Activated CD4-positive, alpha-beta T cell treated with anti-CD3 and anti-CD28 coated beads for 48 hours (primary cell): ENCODE measurements around the gene ENPP6.

Experiments
- DNase-seq: peaks from one replicate; pipeline ENCODE4 v3.0.0-alpha.2; 2020

ENPP6 gene

DNA sequence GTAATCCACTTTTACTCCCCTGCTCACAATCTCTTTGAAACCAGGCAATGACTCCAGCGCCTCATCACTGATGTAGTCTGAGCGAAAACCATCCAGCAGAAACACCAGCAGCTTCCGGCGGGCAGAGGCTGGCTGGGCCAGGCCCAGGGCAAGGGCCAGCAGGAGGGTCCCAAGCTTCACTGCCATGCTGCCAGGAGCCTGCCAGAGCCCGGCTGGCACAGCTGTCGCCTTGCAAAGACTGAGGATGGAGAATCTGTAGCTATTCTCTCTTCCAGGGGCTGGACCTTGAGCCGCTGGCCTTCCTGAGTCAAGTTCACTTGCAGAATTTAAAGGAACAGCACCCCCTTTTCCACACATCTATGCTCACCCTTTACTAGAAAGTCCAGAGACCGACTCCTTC is at the start of gene ENPP6:
Gene ENPP6 (minus strand): TSS at position 240 of the 400 bp plus-strand sequence. CDS start 54 bp downstream, at position 186.
- no peak for DNase-seq

DNA sequence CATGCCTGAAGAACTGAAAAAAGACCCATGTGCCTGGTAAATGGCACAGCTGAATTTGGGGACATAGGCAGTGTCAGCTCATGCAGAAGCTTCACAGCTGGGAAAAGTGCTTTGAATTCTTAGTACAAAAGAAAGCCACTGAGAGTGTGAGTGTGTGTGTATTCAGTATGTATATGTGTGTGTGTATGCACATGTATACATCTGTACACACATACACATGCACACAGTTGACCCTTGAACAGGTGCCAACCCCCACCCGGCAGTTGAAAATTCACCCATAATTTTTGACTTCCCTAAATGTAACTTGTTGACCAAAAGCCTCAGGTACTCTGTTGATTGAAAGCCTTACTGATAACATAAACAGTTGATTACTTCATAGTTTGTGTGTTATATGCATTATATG is 49.5 kb upstream of the ENPP6 start:
- no peak for DNase-seq

DNA sequence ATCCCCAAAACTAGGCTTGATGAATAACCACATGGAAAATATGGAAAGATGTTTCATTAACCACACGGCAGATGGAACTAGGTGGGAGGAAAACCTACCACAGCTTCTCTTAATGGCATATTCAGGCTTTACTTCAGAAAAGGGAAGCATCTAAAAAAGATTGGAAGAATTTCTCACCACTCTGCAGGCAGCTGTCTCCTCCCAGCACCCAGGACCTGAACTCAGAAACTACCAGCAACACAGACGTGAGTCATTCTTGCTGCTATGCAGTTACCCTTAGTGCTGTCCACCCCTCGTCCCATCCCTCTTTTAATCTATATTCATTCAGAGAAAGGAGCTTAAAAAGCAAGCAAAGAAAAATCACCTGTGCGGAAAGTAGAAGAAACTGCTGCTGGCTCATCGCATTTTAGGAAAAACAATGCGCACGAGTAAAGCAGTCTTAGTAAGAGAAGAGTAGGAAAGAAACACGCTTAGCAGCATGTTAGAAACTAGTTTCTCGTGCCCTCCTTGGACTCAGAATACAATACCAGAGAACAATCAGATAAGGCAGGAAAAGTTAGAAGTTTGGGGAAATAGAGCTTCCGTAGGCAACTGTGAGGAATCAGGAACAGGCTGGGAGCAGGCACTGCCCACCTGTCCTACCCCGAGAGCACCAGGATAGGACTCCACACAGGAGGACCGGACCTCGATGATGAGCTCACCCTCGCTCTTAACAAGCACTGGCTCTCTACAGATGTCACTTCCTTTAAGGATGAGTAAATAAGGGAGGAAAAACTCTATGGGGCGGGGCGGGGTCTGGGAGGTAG is 48.1 kb upstream of the ENPP6 start:
- no peak for DNase-seq

DNA sequence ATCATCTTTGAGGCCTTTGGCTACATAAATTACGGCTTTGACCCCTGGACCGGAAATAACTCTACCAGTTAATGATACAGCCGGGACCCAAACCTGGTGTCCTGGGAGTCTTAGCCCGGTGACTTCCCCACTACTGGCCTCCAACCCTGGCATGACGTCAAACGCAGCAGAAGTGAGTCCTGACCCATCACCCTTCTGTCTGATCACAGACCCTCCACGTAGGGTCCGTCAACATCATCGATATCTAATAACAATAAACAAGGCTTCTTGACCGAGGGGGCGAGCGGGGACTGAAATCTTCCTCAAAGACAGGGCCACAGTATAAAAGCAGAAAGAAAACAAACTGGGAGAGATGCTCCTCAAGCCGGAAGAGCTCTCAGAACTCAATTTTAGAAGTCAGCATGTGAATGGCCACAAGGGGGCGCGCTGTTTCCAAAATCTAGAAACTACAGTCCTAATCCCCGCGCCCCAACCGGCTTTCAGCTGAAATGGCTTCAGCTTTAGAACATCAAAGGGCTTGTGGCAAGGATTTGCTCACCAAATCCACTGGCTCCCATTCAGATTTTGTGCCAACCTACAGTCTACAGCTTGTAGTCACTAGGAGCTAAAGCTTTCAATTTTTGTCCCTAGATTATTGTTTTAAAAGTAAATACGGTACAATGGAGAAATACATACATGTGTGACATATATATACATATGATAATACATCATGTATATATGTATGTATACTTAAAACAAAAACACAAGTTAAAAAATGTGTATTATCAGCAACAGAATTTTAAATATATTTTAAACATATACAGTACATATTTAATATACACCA is 46.4 kb upstream of the ENPP6 start:
- DNase-seq: peak; percentile 98

DNA sequence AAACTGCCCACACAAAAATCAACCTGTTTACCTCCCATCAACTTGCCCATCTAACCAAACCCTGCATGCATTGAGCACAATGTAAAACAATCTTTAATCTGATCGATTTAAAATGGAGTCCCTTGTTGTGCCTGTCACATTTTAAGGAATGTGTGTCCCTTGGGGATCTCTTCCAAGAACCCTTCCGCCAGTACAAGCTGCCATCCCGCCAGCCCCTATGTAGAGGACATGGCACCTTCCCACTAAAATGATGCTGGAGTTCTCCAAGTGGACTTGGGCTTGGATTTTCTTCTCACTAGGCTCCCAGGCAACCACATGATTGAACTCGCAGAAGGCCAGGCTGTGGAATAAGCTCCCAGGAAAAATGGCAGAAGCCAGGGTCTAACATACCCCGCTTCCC is 45.8 kb upstream of the ENPP6 start:
- DNase-seq: no peak

DNA sequence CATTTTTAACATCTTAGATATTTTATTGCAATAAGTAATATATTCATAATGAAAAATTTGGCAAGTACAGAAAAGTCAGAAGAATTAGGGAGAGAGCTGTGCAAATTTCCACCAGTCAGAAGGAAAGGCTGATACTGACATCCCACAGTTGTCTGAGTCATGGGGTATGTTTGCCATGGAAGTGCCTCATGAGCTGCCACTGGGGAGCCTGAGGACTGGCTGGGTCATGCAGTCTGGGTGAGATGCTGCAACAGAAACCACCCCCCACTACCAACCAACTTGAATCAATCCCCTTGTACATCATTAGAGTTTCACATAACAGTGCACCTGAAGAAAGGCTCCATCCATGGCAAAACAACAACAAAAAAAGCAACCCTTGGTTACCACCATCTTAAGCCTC is 45.2 kb upstream of the ENPP6 start:
- peak; percentile 54 for DNase-seq

DNA sequence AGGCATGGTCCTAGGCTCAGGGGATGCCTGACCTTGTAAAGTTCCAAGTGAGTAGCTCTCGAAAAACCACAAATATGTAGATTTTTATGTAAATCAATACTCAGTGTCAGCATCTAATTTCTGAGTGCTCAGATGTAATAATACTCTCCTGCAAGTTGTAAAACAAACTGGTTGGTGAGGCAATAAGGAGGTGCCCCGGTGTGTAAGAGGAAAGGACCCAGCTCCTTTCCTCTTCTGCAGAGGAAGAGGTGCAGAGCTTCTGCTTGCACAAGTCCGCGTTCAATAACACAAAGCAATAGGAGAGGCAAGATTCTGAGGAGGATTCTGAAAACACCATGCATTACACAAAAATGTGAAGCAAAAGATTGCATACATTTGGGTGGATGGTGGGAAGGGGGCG is 43.6 kb upstream of the ENPP6 start:
- no peak for DNase-seq

DNA sequence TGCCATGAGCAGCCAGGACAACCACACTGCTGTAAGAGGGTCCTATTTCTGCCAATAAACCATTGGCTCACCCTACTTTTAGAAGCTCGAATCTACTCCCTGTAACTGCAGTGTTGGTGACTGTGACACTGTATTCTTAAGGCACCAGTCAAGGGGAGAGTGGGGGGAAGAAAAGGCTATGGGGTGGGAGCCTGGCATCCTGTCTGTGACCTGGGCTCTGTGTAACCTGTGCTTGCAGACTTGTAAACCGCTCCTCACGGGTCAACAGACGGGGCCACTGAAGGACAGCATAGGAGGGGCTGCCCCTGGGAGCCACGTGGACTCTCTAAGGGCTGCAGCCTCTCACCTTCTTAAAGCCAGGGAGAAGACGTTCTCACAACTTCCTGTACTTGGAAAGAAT is 42.2 kb upstream of the ENPP6 start:
- no peak for DNase-seq

DNA sequence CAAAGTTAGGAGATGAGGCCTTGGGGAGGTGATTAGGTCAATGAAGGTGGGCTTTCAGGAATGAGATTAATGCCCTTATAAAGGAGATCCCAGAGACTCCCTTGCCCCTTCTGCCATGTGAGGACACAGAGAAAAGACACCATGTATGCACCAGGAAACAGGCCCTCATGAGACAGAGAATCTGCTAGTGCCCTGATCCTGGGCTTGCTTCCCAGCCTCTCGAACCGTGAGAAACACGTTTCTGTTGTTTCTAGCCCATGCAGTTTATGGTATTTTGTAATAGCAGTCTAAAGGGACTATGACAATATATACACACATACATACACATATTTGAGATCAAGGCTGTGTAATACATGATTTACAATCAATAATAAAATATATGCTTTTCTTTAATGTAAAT is 41.4 kb upstream of the ENPP6 start:
- no peak for DNase-seq

DNA sequence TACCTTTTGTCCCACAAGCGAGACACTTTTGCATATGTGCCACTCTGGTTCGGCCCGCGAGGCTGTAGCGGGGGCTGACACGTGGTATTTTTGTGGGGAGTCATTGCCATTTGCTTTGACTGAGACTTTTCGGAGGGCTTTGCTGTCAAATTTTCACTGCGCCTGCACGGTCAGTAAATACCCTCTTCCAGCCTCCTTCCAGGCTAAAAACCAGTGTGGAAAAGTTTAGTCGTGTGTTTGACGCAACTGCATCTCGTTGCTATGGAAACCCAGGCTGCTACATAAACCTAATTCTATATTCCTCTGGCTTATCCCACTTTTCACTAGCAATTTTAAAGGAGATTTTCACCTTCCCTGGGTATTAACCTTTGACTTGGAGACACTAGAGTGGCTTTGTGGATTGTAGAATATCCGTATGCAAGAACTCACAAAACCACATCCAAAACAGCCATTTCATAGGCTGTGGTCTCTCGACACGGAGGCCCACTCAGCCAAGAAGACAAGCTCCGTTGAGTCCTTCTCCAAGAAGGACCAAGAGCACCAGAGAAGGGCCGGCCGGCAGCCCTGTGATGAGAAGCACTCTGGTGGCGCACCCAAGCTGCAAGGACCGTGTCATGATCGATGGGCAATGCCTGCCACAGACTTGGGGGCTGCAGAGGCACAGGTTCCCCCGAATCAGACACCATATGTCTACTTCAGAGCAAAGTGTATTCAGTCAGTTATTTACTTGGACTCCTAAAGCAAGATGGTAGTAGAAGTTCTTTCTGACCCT is 38.4 kb upstream of the ENPP6 start:
- DNase-seq: no peak

DNA sequence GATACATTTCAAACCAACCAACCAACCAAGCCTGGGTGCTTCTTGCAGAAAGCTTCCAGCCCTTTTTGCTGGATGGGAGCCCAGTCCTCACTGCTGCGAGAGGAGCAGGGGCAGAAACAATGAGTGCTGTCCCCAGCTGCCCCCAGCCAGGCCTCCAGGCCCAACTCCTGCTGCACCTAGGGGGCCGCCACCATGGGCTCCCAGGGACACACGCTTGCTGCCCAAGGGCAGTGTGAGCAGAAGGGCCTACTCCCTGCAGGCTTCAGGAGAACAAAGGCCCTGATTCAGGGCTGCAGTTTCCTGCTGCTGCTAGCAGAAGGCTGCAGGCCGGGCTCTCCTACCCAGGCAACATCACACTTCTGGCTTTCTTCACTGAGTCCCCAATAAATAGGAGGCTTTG is 37.7 kb upstream of the ENPP6 start:
- DNase-seq: no peak

DNA sequence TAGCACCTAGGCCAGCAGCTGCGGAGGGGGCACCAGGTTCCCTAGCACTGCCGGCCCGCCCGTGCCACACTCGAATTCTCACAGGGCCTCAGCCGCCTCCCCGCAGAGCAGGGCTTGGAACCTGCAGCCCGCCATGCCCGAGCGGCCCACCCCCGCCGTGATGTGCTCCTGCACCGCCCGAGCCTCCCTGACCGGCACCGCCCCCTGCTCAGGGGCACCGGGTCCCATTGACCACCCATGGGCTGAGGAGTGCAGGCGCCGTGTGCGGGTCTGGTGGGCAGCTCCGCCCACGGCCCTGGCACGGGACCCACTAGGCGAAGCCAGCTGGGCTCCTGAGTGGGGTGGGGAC is 35.4 kb upstream of the ENPP6 start:
- DNase-seq: no peak

DNA sequence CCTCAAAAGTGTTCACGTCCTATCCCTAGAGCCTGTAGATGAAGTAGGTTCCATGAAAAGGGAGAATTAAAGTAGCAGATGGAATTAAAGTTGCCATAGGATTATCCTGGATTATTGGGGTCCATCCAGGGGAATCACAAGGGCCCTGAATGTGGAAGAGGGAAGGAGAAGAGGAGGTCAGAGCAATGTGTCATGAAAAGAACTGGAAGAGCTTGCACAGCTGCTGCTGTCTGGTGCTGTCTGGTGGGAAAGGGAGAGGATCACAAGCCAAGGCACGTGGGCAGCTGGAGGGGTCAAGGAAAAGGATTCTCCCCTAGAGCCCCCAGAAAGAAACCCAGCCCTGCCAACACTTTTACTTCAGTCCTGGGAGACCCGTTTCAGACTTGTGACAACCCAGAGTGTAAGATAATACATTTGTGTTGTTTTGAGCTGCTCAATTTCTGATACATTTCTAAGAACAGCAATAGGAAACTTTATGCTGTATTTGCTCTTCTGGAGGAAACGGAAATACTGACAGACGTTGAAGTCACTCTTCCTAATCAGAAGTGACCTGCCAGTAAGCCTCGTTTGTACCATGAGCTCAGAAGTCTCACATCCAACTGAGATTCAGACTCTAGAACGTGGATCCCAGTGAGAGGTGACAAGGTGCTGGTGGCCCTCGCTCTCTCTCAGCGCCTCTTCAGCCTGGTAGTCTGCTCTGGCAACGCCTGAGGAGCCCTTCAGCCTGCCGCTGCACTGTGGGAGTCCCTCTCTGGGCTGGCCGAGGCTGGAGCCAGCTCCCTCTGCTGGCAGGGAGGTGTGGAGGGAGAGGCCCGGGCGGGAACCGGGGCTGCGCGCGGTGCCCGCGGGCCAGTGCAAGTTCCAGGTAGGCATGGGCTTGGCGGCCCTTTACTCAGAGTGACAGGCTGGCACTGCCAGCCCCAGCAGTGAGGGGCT is 34.7 kb upstream of the ENPP6 start:
- DNase-seq: peak; percentile 37

DNA sequence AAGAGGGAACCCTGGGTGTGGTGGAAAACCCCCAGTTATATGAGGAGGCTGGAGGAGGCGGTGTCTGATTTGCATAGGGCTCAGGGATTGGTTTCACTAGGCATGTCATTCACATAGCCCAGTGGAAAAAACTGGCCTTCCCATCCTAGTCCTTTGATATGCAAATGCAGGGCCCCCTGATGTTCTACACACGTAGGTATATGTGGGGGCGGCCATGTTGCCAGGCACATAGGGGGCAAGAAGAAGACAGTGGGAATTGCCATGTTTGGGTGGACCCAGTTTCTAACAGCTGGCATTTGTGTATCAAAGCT is 34.0 kb upstream of the ENPP6 start:
- no peak for DNase-seq

DNA sequence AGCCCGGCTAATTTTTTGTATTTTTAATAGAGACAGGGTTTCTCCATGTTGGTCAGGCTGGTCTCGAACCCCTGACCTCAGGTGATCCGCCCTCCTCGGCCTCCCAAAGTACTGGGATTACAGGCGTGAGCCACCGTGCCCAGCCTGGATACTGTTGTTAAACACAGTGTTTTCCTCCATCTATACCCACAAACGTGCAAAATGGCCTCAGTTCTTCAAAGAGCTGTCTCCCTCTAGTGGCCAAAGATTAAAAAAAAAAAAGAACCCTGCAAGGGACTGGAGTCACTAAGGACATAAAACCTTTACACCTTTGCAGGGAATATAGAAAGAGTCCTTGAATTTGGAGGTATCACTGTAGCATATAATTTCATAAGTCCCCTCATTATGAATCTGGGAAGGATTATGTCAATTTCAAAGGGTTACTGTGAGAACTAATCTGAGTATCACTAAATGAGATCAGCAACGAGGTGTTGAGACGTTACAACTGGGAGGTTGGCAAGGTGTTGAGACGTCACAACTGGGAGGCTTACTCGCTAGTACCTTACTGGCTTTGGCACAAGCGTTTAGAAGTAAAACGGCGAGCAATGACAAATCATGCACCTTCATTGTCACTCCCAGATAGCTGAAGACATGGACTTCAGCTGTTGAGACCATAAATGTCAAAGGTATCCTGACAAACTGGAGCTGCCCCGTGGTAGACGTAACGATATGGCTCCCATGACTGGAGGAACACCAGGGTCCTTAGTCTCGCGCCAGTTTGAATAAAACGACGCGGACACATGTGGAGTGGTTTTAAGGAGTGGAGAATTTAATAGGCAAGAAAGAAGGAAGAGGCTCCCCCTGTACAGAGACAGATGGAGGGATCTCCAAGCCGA is 33.4 kb upstream of the ENPP6 start:
- peak; percentile 28 for DNase-seq

DNA sequence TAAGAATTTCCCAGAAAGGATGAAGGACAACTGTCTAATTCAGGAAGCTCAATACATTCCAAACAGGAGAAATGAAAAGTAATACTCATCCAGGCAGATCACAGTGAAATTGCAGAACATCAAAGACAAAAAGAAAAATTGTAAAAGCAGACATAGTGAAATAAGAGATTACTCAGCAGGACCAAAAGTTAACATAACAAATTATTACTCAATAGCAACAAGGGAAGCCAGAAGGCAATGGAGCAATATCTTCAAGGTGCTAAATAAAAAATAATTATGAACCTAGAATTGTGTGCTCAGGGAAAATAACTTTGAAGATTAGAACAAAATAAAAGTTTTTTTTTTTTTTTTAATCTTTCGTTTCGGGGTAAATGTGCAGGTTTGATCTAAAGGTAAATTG is 30.5 kb upstream of the ENPP6 start:
- DNase-seq: no peak

DNA sequence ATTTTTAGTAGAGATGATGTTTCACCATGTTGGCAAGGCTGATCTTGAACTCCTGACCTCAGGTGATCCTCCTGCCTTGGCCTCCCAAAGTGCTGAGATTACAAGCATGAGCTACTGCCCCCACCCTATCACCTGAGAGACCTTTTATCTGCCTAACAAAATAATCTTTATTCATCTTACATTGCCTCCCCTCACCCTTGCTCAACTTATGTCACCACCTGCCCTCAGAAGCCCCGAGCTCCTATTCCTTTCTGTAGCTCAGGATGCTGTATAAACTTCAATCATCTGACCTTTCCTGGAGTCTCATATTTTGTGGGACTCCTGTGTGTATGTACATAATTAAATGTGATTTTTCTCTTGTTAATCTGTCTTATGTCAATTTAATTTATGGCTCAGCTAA is 29.7 kb upstream of the ENPP6 start:
- DNase-seq: no peak

DNA sequence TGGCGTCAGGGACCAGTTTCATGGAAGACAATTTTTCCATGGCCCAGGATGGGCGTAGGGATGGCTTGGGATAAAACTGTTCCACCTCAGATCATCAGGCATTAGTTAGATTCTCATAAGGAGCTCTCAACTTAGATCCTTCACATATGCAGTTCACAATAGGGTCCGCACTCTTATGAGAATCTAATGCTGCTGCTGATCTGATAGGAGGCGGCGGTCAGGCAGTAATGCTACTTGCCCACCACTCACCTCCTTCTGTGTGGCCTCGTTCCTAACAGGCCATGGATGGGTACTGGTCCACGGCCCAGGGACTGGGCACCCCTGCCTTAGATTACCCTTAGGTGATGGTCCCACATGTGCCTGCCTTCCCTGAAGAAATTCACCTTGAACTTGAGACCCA is 28.8 kb upstream of the ENPP6 start:
- no peak for DNase-seq

DNA sequence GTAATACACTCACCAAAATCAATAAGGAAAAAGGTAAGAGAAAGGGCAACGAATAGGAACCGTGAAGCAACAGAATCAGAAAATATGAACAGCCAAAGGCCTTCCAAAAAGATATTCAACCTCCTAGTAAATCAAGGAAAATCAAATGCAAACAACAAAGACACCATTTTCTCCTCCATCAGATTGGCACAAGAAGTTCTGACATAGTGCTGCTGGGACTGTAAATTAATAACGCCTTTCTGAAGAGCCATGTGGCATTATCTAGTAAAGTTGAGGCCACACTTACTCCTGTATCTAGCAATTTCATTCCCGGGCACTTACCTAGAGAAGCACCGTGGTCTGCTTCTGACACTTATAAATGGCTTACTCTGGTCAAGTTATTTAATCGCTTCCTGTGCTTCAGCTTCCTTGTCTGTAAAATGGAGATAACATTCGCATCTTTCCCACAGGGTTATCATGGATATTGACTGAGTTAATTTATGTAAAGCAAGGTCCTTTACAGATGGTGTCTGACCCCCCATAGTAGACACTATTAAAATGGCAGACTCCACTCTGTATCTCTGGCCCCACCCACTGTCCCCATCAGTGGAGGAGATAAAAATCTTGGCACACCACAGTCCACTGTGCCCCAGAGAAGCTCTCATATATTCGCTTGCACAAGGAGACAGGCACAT is 20.5 kb upstream of the ENPP6 start:
- no peak for DNase-seq

DNA sequence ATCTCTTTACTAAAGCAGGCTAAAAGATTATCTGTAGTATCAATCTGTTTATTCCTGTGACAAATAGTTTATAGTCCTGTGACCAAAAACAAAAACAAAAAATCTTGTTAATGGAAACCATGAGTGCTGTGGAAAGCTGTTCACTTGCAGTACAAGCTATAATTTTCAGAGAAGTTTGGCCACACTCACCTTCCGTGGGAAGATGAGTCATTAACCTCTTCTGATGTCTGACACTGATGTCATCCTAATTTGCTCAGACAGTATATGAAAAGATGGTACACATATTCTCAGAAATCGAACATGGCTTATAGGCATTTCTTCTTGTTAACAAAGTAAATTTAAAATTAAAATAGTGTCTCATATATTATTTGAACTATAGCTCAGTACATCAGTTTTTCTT is 19.9 kb upstream of the ENPP6 start:
- DNase-seq: peak; percentile 59

DNA sequence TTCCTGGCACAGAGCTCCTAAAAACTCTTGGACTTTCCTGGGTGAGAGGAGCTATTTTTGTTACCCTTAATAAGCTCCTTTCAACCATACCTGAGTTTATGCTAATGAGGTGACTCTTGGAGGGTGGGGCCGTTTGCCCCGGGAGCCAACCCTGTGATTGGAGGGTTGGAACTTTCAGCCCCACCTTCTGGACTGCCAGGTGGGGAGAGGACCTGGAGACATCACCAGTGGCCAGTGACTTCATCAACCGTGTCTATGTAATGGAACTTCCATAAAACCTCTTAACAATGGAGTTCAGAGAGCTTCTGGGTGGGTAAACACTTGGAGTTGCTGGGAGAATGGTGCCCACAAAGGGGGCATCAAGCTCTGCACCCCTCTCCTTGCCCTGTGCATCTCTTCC is 17.9 kb upstream of the ENPP6 start:
- DNase-seq: no peak
